Measurements from ENCODE around the gene KRT77. TPM values are rescaled to one million over a fixed set of nuclear protein-coding genes. Genes with fewer than 3 reads are reported as not detected.
"Not testable (repeated sequence)": the region's sequence is repeated elsewhere in the genome, so short reads cannot be mapped to it uniquely, and the experiment has no call there.

The KRT77 gene
- total RNA-seq (not detected), polyA plus RNA-seq (not detected)

- Mint-ChIP-seq H3K27me3 (peaks cover 14% of the 10 kb centered on the region), H3K36me3 (no peaks in the 10 kb centered on the region), H3K9me3 (no peaks in the 10 kb centered on the region), H3K4me3 (no peak within 1 kb of the TSS), H3K27ac (peak within 1 kb of the TSS in 1 of 3 donors; percentile 71), H3K4me1 (peaks cover 0 to 12% (median 0%) of the 10 kb centered on the region in 4 donors)
- no peak within 1 kb of the TSS for H3K4me3 ChIP-seq (ENCODE audit: low read depth, low read length)
- no peak for DNase-seq
- no peak for ATAC-seq (ENCODE audit: low read depth in 2 of 2)
- H3K9me3 ChIP-seq (ENCODE audit: control insufficient read depth in 2 of 2, low read length in 2 of 2): no peaks in the 10 kb centered on the region
- H3K4me1 ChIP-seq (ENCODE audit: control insufficient read depth, insufficient read depth, low read length, poor library complexity, severe bottlenecking): no peaks in the 10 kb centered on the region
- no peaks in the 10 kb centered on the region for H3K36me3 ChIP-seq (ENCODE audit: control insufficient read depth, insufficient read depth, low read length)
- no peak within 1 kb of the TSS for H3K27ac ChIP-seq (ENCODE audit: insufficient read depth, low read length, poor library complexity, severe bottlenecking)
- H3K27me3 ChIP-seq (ENCODE audit: control insufficient read depth, insufficient read depth, low read length): no peaks in the 10 kb centered on the region
These were observed at the start of gene KRT77 for GRCh38 chr12:52703424-52703823. Gene KRT77 (minus strand): TSS chr12:52703524. CDS start chr12:52703434, 90 bp downstream.

GRCh38 chr12:52752516-52752915 lies 49.2 kb upstream of the KRT77 start:
- H3K36me3 ChIP-seq (ENCODE audit: control insufficient read depth, insufficient read depth, low read length): no peaks in the 10 kb centered on the region
- H3K4me3 ChIP-seq (ENCODE audit: low read depth, low read length): no peak overlapping the region
- no peak overlapping the region for H3K27ac ChIP-seq (ENCODE audit: insufficient read depth, low read length, poor library complexity, severe bottlenecking)
- H3K36me3 Mint-ChIP-seq: no peaks in the 10 kb centered on the region
- no peaks in the 10 kb centered on the region for H3K9me3 ChIP-seq (ENCODE audit: control insufficient read depth in 2 of 2, low read length in 2 of 2)
- no peak for ATAC-seq (ENCODE audit: low read depth in 2 of 2)
- peaks cover 0 to 2% (median 0%) of the 10 kb centered on the region in 7 donors for H3K9me3 Mint-ChIP-seq
- H3K27me3 ChIP-seq (ENCODE audit: control insufficient read depth, insufficient read depth, low read length): no peaks in the 10 kb centered on the region
- no peak for DNase-seq
- no peak overlapping the region for H3K27ac Mint-ChIP-seq
- H3K4me1 Mint-ChIP-seq: peaks cover 0 to 4% (median 0%) of the 10 kb centered on the region in 4 donors
- H3K4me3 Mint-ChIP-seq: no peak overlapping the region
- H3K27me3 Mint-ChIP-seq: peaks cover 5% of the 10 kb centered on the region
- no peaks in the 10 kb centered on the region for H3K4me1 ChIP-seq (ENCODE audit: control insufficient read depth, insufficient read depth, low read length, poor library complexity, severe bottlenecking)

- H3K36me3 ChIP-seq (ENCODE audit: control insufficient read depth, insufficient read depth, low read length): no peaks in the 10 kb centered on the region
- no peaks in the 10 kb centered on the region for H3K4me1 ChIP-seq (ENCODE audit: control insufficient read depth, insufficient read depth, low read length, poor library complexity, severe bottlenecking)
- Mint-ChIP-seq H3K27me3 (peaks cover 5% of the 10 kb centered on the region), H3K4me1 (peaks cover 0 to 4% (median 0%) of the 10 kb centered on the region in 4 donors), H3K4me3 (no peak overlapping the region), H3K27ac (no peak overlapping the region), H3K9me3 (peaks cover 0 to 2% (median 0%) of the 10 kb centered on the region in 7 donors), H3K36me3 (no peaks in the 10 kb centered on the region)
- H3K27me3 ChIP-seq (ENCODE audit: control insufficient read depth, insufficient read depth, low read length): no peaks in the 10 kb centered on the region
- H3K9me3 ChIP-seq (ENCODE audit: control insufficient read depth in 2 of 2, low read length in 2 of 2): no peaks in the 10 kb centered on the region
- H3K4me3 ChIP-seq (ENCODE audit: low read depth, low read length): no peak overlapping the region
- DNase-seq (no peak), ATAC-seq (ENCODE audit: low read depth in 2 of 2) (no peak)
- no peak overlapping the region for H3K27ac ChIP-seq (ENCODE audit: insufficient read depth, low read length, poor library complexity, severe bottlenecking)
These were observed 48.5 kb upstream of the KRT77 start for GRCh38 chr12:52751795-52752194.

- H3K4me3 Mint-ChIP-seq: not testable (repeated sequence)
These were observed 47.2 kb upstream of the KRT77 start for GRCh38 chr12:52750532-52750931.

GRCh38 chr12:52749827-52750226 lies 46.5 kb upstream of the KRT77 start:
- no peak for ATAC-seq (ENCODE audit: low read depth in 2 of 2)
- Mint-ChIP-seq H3K27me3 (peaks cover 5% of the 10 kb centered on the region), H3K36me3 (no peaks in the 10 kb centered on the region), H3K9me3 (no peaks in the 10 kb centered on the region), H3K4me3 (no peak overlapping the region), H3K27ac (no peak overlapping the region), H3K4me1 (peaks cover 0 to 4% (median 0%) of the 10 kb centered on the region in 4 donors)
- no peaks in the 10 kb centered on the region for H3K9me3 ChIP-seq (ENCODE audit: control insufficient read depth in 2 of 2, low read length in 2 of 2)
- H3K27ac ChIP-seq (ENCODE audit: insufficient read depth, low read length, poor library complexity, severe bottlenecking): no peak overlapping the region
- no peaks in the 10 kb centered on the region for H3K36me3 ChIP-seq (ENCODE audit: control insufficient read depth, insufficient read depth, low read length)
- no peaks in the 10 kb centered on the region for H3K4me1 ChIP-seq (ENCODE audit: control insufficient read depth, insufficient read depth, low read length, poor library complexity, severe bottlenecking)
- no peak overlapping the region for H3K4me3 ChIP-seq (ENCODE audit: low read depth, low read length)
- no peak for DNase-seq
- no peaks in the 10 kb centered on the region for H3K27me3 ChIP-seq (ENCODE audit: control insufficient read depth, insufficient read depth, low read length)

More at GRCh38 chr12:52750532-52750931, 47.2 kb upstream of the KRT77 start:
- not testable (repeated sequence) for H3K9me3 ChIP-seq (ENCODE audit: control insufficient read depth in 2 of 2, low read length in 2 of 2); H3K4me3 ChIP-seq (ENCODE audit: low read depth, low read length); H3K36me3 ChIP-seq (ENCODE audit: control insufficient read depth, insufficient read depth, low read length); H3K27ac ChIP-seq (ENCODE audit: insufficient read depth, low read length, poor library complexity, severe bottlenecking); H3K4me1 ChIP-seq (ENCODE audit: control insufficient read depth, insufficient read depth, low read length, poor library complexity, severe bottlenecking); DNase-seq; H3K9me3 Mint-ChIP-seq; H3K27me3 Mint-ChIP-seq; H3K4me1 Mint-ChIP-seq; H3K36me3 Mint-ChIP-seq; ATAC-seq (ENCODE audit: low read depth in 2 of 2); H3K27me3 ChIP-seq (ENCODE audit: control insufficient read depth, insufficient read depth, low read length)
- H3K27ac Mint-ChIP-seq: peak overlapping the region in 1 of 3 donors; percentile 61

GRCh38 chr12:52748578-52748977 lies 45.3 kb upstream of the KRT77 start:
- Histone ChIP-seq H3K27me3 (ENCODE audit: control insufficient read depth, insufficient read depth, low read length) (no peaks in the 10 kb centered on the region), H3K4me1 (ENCODE audit: control insufficient read depth, insufficient read depth, low read length, poor library complexity, severe bottlenecking) (no peaks in the 10 kb centered on the region), H3K27ac (ENCODE audit: insufficient read depth, low read length, poor library complexity, severe bottlenecking) (no peak overlapping the region), H3K9me3 (ENCODE audit: control insufficient read depth in 2 of 2, low read length in 2 of 2) (no peaks in the 10 kb centered on the region), H3K4me3 (ENCODE audit: low read depth, low read length) (no peak overlapping the region), H3K36me3 (ENCODE audit: control insufficient read depth, insufficient read depth, low read length) (no peaks in the 10 kb centered on the region)
- Mint-ChIP-seq H3K36me3 (no peaks in the 10 kb centered on the region), H3K4me1 (peaks cover 0 to 4% (median 0%) of the 10 kb centered on the region in 4 donors), H3K27ac (no peak overlapping the region), H3K4me3 (no peak overlapping the region), H3K27me3 (peaks cover under 1% of the 10 kb centered on the region), H3K9me3 (no peaks in the 10 kb centered on the region)
- ATAC-seq (ENCODE audit: low read depth in 2 of 2) (no peak), DNase-seq (no peak)

- H3K4me3 Mint-ChIP-seq: no peak overlapping the region
- H3K27ac Mint-ChIP-seq: no peak overlapping the region
- peaks cover 0 to 1% (median 0%) of the 10 kb centered on the region in 7 donors for H3K9me3 Mint-ChIP-seq
- ATAC-seq (ENCODE audit: low read depth in 2 of 2) (no peak), DNase-seq (no peak)
- no peak overlapping the region for H3K4me3 ChIP-seq (ENCODE audit: low read depth, low read length)
- no peak overlapping the region for H3K27ac ChIP-seq (ENCODE audit: insufficient read depth, low read length, poor library complexity, severe bottlenecking)
- H3K27me3 Mint-ChIP-seq: peaks cover 5% of the 10 kb centered on the region
- H3K36me3 ChIP-seq (ENCODE audit: control insufficient read depth, insufficient read depth, low read length): no peaks in the 10 kb centered on the region
- no peaks in the 10 kb centered on the region for H3K27me3 ChIP-seq (ENCODE audit: control insufficient read depth, insufficient read depth, low read length)
- H3K36me3 Mint-ChIP-seq: no peaks in the 10 kb centered on the region
- H3K4me1 Mint-ChIP-seq: peaks cover 0 to 5% (median 4%) of the 10 kb centered on the region in 4 donors
- no peaks in the 10 kb centered on the region for H3K9me3 ChIP-seq (ENCODE audit: control insufficient read depth in 2 of 2, low read length in 2 of 2)
- H3K4me1 ChIP-seq (ENCODE audit: control insufficient read depth, insufficient read depth, low read length, poor library complexity, severe bottlenecking): no peaks in the 10 kb centered on the region
These were observed 42.2 kb upstream of the KRT77 start for GRCh38 chr12:52745554-52745953.

GRCh38 chr12:52744493-52745156 lies 41.3 kb upstream of the KRT77 start:
- H3K36me3 ChIP-seq (ENCODE audit: control insufficient read depth, insufficient read depth, low read length): no peaks in the 10 kb centered on the region
- H3K27ac Mint-ChIP-seq: no peak overlapping the region
- H3K27me3 Mint-ChIP-seq: peaks cover 10% of the 10 kb centered on the region
- ATAC-seq (ENCODE audit: low read depth in 2 of 2): no peak
- no peak overlapping the region for H3K27ac ChIP-seq (ENCODE audit: insufficient read depth, low read length, poor library complexity, severe bottlenecking)
- H3K4me3 Mint-ChIP-seq: no peak overlapping the region
- H3K9me3 ChIP-seq (ENCODE audit: control insufficient read depth in 2 of 2, low read length in 2 of 2): no peaks in the 10 kb centered on the region
- H3K4me1 ChIP-seq (ENCODE audit: control insufficient read depth, insufficient read depth, low read length, poor library complexity, severe bottlenecking): no peaks in the 10 kb centered on the region
- no peaks in the 10 kb centered on the region for H3K27me3 ChIP-seq (ENCODE audit: control insufficient read depth, insufficient read depth, low read length)
- no peak for DNase-seq
- H3K36me3 Mint-ChIP-seq: no peaks in the 10 kb centered on the region
- H3K4me1 Mint-ChIP-seq: peaks cover 0 to 5% (median 4%) of the 10 kb centered on the region in 4 donors
- H3K4me3 ChIP-seq (ENCODE audit: low read depth, low read length): no peak overlapping the region
- H3K9me3 Mint-ChIP-seq: peaks cover 0 to 1% (median 0%) of the 10 kb centered on the region in 7 donors

Data from CD4-positive, CD25-positive, alpha-beta regulatory T cell (primary cell).